Measurements from ENCODE around the gene N4BP2.

N4BP2 gene

DNA sequence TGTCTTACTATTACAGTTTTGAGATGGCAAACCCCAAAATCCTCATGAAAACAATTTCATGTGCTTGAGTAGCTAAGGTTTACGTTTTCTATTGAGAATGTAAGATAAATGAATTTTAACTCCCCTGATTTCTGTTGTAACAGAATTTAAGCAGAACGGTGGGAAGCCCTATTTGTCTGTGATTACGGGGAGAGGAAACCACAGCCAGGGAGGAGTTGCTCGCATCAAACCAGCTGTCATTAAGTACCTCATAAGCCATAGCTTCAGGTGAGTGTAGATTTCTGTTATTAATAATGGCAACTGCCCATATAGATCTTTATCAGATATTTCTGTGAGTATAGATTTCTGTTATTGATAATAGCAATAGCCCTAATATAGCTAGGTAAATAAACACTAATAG, 96.0 kb downstream of the N4BP2 start:
- no peak for DNase-seq (ENCODE audit: low read depth, low spot score)

DNA sequence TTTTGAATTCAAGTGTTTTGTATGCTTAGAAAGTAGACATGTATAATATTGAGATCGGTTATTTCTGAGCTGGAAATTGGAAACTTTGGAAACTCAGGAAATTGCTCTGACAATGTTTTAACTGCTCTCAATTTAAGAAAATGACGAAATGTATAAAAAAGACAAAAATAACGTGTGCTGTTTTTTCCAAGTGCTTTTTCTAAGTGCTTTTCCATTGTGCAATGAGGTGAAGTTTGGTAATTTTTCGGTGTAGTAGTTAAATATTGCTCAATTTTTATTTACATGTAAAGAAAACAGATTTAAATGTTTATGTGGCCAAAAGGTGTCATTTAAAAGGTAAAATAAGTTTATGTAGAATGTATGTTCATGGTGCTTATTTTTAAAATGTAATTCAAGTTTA, 100.8 kb downstream of the N4BP2 start:
- no peak for DNase-seq (ENCODE audit: low read depth, low spot score)

DNA sequence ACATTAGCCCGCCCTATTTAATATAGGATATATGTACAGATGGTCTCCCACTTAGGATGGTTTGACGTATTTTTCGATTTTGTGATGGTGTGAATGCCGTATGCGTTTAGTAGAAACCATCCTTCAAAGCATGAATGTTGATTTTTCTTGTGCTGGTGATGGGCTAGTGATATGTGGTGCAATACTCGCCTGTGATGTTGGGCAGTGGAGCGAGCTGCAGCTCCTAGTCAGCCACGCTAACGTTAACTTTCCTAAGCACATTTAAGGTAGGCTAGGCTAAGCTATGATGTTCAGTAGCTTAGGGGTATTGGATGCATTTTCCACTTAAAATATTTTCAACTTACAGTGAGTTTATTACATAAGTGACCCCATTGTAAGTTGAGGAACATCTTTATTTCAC, 103.6 kb downstream of the N4BP2 start:
- DNase-seq (ENCODE audit: low read depth, low spot score) = no peak

DNA sequence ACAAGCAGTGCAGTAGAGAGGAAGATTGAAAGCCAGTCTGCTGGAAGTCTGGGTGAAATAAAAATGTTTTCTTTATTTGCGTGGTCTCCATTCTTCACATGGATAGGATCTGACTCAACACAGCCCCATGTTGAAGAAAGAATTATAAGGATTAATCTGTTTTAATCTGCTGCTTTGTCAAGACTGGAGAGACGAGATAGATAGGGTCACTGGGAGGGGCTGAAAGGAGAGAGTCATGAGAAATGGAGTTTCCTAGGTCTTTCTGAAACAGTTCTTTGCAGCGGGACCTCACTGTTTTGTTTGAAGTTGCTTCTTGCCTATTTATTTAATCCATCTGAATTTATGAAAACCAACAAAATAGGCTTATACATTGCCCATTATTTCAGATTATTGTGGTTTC, 107.8 kb downstream of the N4BP2 start:
- no peak for DNase-seq (ENCODE audit: low read depth, low spot score)

DNA sequence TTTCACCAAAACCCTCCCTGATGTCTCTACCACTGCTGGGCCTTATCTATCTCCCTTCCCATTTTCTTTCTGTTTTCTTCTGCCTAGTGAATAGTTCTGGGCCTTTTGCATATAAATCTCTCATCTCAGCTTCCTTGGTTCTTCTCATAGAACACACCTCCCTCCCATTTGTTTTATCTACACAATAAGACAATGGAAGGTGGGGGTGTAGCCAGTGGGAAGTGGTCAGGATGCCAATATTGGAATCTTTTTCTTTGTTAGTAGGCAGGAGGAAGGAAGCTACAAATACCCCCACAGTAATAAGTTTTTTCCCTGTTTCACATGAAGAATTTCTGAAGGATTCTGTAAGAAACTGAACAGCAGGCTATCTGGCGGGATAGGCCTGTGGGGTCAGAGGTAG, 109.3 kb downstream of the N4BP2 start:
- DNase-seq (ENCODE audit: low read depth, low spot score) = no peak

DNA sequence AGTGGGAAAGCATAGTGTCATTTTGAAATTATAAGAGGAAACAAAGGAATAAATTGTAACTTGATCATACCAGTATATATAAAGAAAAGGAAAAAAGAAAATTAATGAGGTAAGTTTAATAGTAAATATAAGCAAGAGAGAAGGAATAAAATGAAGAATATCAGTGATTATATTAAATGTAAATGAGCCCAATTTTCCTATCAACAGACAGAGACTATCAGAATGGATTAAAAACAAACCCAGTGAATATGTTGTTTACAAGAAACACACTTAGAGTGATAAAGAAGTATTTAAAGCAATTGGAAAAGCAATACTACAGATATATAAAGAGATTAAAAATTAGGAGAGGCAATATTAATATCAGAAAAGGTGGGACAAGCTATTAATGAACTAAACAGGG, 111.4 kb downstream of the N4BP2 start:
- no peak for DNase-seq (ENCODE audit: low read depth, low spot score)

DNA sequence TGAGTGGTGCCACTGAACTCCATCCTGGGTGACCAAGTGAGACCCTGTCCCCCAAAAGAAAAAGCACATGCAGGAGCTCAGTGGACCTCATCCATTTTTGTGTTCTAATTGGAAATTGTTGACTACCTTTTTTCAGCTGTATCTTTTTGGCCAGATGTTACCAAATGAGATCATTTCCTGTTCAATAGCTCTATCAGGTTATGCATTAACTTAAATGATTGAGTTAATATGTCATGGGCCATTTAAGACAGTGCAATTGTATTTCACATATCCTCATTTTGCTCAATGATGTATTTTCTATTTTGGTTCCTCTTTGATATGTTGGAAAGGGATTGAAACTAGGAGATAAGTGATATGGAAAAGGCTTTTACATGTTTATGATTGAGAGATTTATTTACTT, 113.9 kb downstream of the N4BP2 start:
- DNase-seq (ENCODE audit: low read depth, low spot score) = no peak

DNA sequence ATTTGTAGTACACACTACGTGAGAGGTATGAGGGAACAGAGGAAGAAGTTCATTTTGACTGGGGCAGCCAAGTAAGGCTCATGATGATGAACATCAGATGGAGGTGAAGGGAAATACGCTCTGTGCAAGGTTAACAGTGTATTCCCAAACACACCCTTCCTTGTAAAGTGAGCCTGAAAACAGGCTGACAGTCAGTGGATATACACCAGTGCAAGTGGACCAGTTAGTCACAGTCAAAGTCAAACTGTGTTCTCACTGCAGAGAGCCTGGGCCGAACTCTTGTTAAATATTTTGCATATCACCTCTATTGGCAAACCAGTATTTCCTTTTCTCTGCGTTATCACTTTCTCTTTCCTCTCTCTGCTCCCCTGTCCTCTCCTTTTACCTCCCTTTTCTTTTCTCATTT, 116.8 kb downstream of the N4BP2 start:
- DNase-seq (ENCODE audit: low read depth, low spot score) = no peak

DNA sequence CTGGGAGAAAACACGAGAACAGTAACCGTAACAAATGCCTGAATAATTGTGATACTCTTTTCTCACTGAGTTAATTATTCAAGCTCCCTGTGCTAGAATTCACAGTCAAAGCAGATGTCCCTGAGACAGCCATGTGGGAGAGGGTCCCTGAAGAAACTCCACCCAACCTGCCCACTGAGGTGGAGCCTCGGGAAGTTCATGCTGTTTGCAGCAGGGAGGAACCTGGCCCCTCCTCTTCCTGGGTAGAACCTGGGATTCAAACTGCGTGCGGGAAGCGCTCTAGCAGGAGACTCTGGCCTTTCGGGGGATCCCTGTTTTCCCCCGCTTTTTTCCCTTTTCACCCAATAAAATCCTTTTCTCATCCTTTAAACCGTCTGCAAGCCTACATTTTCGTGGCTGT, 120.0 kb downstream of the N4BP2 start:
- DNase-seq (ENCODE audit: low read depth, low spot score) = no peak

DNA sequence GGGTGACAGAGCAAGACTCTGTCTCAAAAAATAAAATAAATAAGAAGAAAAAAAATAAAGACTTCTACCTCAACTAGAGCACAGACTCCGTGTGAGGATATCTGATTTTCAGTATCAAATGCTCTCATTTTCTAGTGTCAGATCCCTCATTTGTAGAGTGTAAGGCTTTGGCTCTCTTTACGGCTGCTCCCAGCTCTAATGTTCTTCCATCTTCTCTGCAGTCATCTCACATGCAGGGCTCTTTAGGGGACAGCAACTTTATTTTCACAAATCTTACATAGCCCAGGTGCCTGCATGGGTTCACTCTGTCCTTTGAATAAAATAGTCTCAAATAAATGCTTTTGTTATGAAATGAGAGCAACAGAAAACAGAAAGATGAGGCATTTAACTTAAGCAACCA, 120.9 kb downstream of the N4BP2 start:
- no peak for DNase-seq (ENCODE audit: low read depth, low spot score)

DNA sequence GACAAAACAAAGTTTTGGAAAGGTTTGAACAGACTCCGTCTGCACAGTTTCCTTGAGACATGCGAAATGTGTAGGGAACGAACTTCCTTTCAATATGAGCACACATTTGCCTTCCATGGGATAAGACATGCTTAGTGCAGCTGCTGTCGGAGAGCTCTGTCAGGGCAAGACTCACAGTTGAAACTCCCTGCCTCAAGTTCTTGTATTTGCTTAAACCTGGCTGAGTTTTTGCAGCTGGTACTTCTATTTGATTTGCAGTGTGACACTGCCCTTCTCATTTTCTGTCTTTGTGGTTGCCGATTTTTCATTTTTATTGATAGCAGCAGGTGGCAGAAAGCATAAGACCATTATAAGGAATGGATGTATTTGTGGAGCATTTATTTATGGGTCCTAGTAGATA, 122.0 kb downstream of the N4BP2 start:
- no peak for DNase-seq (ENCODE audit: low read depth, low spot score)

DNA sequence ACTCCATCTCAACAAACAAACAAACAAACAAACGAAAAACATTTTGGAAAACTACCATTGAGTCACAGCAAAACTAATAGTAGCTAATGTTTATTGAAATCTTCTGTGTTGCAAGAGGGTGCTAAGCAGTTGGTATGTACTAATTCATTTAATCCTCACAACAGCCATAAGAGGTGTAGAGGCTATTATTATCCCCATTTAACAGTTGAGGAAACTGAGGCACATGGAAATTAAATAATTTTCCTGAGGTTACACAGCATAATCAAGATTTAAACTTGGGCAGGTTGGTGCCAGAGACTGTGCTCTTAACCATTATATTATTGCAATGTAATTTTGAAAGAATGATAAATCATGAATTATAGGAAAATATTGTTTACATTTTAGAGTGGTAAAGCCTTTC, 122.7 kb downstream of the N4BP2 start:
- no peak for DNase-seq (ENCODE audit: low read depth, low spot score)

DNA sequence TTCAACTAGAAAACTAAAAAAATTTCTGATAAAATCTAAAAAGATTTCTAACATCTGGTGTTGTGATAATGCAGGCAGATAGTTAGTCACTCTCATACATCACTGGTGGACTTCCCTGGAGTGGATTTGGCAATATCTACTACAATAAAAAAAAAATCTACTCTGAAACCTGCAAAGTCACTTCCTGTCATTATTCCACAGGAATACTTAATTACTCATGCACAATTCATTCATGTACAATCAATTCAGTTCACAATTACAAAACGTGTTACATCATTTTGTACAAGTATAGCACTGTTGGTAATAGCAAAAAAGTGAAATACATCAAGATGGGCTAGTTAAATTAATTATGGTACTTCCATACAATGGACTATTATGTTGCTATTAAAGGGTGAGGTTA, 123.7 kb downstream of the N4BP2 start:
- DNase-seq (ENCODE audit: low read depth, low spot score) = no peak

DNA sequence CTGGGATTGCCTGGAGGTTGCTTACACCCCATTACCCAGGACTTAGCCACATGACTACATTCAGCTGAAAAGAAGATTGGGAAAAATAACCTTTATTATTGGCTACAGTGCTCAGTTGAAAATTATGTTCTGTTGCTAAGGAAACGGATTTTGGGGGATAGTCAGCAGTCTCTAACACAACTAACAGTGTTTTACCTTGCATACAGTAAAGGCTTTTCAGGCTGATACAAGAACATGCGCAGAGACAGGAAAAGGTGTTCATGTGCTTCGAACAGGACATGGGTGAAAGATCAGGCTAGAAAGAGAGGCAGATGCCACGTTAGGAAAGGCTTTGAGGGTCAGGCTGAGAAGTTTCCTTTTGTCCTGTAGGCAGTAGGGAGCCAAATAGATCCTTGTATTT, 125.4 kb downstream of the N4BP2 start:
- DNase-seq (ENCODE audit: low read depth, low spot score) = no peak

DNA sequence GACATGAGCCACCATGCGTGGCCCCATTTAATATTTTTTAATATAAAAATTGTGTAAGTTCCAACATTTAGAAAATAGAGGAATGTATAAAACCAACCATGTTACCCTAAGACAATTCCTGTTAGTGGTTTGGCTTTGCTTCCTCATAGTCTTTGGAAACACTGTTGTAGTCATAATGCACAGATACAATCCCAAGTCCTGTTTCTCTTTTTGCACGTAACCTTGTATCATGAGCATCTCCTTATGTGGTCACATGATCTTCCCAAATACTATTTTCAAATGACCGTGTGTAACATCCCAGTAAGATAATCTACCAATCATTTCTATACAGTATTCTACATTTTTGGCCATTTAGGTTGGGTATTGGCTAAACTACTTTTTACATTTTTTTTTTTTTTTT, 126.3 kb downstream of the N4BP2 start:
- no peak for DNase-seq (ENCODE audit: low read depth, low spot score)

DNA sequence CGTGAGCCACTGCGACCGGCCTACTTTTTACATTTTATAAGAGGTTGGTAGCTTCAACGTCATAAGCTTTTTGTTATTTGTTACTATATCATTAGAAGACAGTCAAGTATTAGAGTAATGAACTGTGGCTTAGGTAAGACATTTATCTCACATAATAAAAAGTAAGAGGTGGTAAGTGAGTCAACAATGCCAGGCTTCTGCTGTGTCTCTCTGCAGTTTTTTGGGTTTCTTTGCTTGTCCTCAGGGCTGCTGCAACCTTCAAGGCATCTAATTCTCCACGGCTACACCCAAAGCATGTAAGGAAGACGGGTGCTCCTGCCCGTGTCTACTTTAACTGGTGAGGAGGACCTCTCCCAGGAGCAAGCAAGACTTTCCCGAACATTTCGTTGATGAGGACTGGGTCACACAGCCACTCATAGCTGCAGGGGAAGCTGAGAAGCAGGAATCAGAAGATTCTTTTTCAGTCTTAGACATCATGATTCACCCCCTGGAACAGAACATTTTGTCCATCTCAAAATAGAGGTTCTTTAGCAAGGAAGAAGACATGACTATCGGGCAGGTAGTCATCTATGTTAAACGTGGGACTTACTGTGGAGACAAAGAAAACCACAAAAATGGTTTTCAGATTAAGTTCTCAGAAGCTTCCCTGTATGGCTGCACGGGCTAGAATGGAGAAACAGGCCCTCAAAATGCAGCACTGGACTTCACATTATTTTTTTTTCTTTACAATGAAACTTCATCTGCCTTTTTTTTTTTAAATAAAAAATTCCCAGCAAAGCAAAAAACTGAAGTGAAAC, 127.2 kb downstream of the N4BP2 start:
- DNase-seq (ENCODE audit: low read depth, low spot score) = no peak

DNA sequence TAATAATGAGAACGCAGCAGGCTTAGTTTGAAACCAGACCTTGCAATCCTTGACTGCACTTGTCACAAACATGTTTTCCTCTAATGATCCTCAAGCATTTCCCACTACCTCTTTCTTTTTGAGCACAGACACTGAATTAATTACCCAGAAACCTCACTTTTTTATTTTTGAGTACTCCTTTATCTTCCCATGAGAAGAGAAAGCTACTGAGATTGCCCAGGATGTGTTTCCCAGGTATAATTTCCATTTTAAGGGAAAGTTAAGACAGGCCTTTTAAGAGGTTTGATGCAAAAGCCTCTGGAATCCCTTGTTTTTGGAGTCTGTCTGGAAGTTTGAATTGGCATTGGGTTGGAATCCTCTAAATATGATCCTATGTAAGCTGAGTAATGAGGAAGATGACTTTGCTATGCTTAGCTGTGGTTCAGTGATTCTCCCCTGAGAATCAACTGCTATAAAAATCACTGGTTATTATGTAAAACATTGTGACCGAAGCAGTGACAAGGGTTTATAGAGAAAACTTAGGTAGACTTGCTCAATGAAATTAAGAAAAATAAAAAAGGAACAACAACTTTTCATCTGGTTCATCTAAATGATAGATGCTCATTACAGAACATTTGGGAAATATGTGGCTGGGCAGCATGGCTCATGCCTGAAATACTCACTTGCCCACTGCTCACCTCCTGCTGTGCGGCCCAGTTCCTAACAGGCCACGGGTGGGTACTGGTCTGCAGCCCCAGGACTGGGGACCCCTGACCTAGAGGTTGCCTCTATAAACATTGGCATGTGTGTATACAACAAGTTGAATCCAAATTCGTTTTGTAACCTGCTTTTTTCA, 129.4 kb downstream of the N4BP2 start:
- no peak for DNase-seq (ENCODE audit: low read depth, low spot score)

DNA sequence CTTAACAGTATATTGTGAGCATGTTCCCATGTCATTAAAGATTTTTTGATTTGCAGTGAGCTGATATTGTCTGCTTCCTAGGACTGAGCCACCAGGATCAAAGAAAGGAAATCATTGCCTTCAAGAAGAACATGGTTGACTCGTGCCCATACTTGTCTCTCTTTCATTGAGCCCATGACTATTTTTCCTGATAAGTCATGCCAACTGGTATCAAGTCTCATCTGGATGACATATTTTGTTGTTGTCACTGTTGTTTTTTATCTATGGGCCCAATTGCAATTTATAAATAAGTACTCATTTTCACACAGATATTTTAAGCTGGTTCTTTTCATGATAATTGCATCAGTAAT, 130.0 kb downstream of the N4BP2 start:
- DNase-seq (ENCODE audit: low read depth, low spot score) = no peak

DNA sequence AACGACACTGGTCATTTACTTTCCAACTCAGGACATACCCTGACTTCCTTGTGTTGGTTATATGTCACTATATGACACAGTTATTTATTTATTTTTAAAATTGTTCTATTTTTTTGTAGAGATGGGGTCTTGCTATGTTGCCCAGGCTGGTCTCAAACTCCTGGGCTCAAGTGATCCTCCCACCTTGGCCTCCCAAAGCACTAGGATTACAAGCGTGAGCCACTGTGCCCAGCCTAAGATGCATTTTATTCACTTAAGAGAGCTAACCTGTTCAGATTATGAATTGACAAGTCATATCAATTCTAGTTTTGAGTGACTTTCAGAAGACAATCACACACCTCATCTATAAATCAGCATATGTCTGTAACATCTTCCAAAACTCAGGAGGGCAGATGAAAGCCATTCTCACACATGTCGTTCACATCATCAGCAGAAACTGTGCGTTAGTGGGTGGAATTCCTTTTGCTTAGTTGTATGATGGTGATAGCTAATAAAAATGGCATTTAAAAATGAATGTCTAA, 130.8 kb downstream of the N4BP2 start:
- DNase-seq (ENCODE audit: low read depth, low spot score) = no peak

DNA sequence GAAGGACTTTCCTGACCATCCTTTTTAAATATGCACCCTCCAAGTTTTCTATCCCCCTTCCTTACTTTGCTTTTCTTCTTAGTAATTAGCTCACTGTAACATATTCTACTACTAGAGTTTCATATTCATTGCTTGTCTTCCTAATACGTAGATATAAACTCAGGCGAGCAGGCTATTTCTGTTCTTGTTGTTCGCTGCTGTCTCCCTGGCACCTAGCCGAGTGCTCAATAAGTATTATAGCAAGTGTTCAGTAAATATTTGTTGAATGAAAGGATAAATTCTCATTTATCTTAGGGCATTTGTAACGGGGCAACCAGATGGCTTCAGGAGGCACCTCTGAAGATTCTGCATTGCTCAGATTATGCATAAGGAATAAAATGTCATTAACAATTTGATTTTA, 133.4 kb downstream of the N4BP2 start:
- no peak for DNase-seq (ENCODE audit: low read depth, low spot score)

DNA sequence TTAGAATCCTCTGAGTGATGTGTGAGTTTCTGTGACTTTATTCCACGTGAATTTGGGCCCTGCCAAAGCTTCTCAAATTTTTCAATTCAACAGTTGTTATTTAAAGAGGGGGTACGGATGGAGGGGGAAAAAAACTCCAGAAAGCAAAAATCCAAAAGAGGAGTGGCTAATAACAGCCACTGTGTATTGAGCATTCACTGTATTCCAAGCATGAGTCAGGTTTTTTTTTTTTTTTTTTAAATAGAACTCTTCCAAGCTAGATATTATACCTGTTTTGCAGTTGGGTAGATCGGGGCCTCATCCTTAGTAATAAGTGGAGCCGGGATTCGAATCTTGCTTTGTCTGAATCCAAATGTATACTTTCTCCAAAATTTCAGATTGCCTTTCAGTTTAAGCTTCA, 133.8 kb downstream of the N4BP2 start:
- no peak for DNase-seq (ENCODE audit: low read depth, low spot score)

DNA sequence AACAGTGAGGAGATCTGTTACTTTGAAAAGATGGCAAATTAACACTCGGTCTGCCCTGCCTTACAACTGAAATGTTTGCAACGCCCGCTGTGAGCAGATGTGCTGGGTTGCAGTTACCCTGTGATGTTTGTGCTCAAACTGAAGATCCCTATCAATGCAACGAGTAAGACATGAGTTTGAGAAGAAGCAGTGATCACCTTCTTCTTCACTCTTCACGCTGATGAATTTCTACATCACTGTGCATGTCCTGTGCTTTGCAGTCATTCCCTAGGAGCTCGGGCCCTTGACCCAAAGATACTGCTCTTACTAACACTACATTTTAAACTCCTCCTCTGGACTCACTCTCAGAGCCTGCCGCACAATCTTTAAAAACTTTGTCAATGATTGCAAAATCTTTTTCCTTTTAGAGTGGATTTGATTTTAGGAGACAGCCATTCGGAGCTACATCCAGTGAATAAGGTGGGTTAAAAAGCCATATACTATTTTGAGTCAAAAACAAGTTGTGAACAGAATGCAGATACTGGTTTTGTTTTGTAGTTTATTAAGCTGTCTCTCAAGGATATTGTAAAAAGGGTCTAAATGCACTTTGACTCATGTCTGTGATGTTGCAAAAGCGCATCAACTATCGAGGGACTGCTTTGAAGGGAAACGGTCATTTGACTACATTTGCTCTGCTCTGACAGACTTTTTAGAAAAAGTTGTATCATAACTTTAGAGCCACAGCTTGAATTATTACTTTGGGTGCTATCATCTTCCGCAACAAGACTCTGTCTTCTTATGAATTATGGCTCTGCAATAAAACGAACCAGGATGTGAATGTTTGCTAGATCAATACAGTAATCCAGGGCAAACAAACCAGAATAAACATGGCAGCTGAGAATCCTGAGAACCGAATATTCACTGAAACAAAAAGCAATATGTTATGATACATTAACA, 134.5 kb downstream of the N4BP2 start:
- DNase-seq (ENCODE audit: low read depth, low spot score) = no peak

Measured in smooth muscle cell of the brain vasculature (primary cell).